Mesothelial cell of epicardium (in vitro differentiated cells): ENCODE data around the gene CYP11A1. TPM values are rescaled to one million over a fixed set of nuclear protein-coding genes. Genes with fewer than 3 reads are reported as not detected.
A peak's percentile ranks its signal among the peaks of the same experiment; 100 is the strongest.

ENCODE experiments used
- DNase-seq, 2 experiments: peaks; one replicate each; pipeline ENCODE4 v3.0.0; 2021; ENCODE audit warnings: low spot score in 2 of 2; ENCODE audit not compliant: unreplicated experiment in 2 of 2
- H3K27ac Mint-ChIP-seq: 2 replicates; pipeline ENCODE4 v1.8.0; 2021; ENCODE audit warnings: mixed read lengths
- H3K27me3 Mint-ChIP-seq: 2 replicates; pipeline ENCODE4 v1.8.0; 2021; ENCODE audit warnings: low read depth, mixed read lengths
- H3K36me3 Mint-ChIP-seq: 2 replicates; pipeline ENCODE4 v1.8.0; 2021; ENCODE audit warnings: mixed read lengths
- H3K4me1 Mint-ChIP-seq: 2 replicates; pipeline ENCODE4 v1.8.0; 2021; ENCODE audit warnings: mixed read lengths
- H3K4me3 Mint-ChIP-seq: 2 replicates; pipeline ENCODE4 v1.8.0; 2021; ENCODE audit warnings: mild to moderate bottlenecking, moderate library complexity, mixed read lengths
- H3K9me3 Mint-ChIP-seq: 2 replicates; pipeline ENCODE4 v1.8.0; 2021; ENCODE audit warnings: mixed read lengths
- CTCF ChIP-seq: fragments of 200-600 bp; sonication (generic); IDR thresholded peaks from one replicate; pipeline ENCODE4 v1.5.0; 2021; ENCODE audit warnings: antibody characterized with exemption; ENCODE audit not compliant: unreplicated experiment
- total RNA-seq: library from RNA; stranded (reverse); gene quantifications from 3 replicates; pipeline ENCODE4 v1.2.1, GENCODE V29; 2021

CYP11A1 gene
- total RNA-seq, 1 donor from 2014 or later: 7.0 TPM

GRCh38 chr15:74396146-74396438, 28.6 kb upstream of the CYP11A1 start:
- no peaks in the 10 kb centered on the region for H3K9me3 Mint-ChIP-seq
- no peak overlapping the region for H3K4me3 Mint-ChIP-seq
- TF ChIP-seq CTCF: no peak
- H3K4me1 Mint-ChIP-seq: peaks cover 25% of the 10 kb centered on the region
- no peaks in the 10 kb centered on the region for H3K36me3 Mint-ChIP-seq
- DNase-seq: no peak
- no peaks in the 10 kb centered on the region for H3K27me3 Mint-ChIP-seq
- H3K27ac Mint-ChIP-seq: no peak overlapping the region

GRCh38 chr15:74395319-74396145, 28.1 kb upstream of the CYP11A1 start:
- DNase-seq: no peak
- H3K27ac Mint-ChIP-seq: no peak overlapping the region
- peaks cover 27% of the 10 kb centered on the region for H3K4me1 Mint-ChIP-seq
- TF ChIP-seq CTCF: no peak
- H3K36me3 Mint-ChIP-seq: no peaks in the 10 kb centered on the region
- H3K4me3 Mint-ChIP-seq: no peak overlapping the region
- no peaks in the 10 kb centered on the region for H3K27me3 Mint-ChIP-seq
- H3K9me3 Mint-ChIP-seq: no peaks in the 10 kb centered on the region

DNA sequence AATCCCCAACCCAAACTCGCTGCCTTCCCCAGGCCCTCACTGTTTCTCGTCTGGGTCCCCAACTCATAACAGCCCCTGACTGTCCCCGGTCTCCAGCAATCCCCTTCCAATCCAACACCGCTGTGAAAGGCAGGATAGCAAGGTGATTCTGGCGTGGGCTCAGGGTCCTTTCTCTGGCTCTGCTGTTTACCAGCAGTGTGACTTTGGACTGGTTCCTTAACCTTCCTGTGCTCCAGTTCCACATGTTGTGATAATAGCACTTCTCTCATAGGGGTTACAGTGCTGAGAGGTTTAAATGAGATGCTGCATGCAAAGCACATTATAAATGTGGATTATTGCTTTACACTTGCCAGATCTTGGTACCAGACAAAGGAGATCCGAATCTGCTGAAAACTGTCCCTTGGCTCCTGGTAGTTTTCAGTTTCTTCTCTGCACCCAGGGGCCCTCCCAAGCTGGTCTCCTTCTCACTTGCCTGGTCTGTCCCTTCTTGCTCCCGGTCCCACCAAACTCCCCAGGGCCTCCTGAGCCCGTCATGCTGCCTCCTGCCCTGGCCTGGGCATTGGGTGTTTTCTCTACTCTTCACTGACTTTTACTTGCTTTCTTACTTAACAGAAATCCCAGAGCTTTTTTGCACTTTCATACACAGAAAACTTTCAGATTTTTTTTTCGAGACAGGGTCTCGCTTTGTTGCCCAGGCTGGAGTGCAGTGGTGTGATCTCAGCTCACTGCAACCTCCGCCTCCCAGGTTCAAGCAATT, 26.8 kb upstream of the CYP11A1 start:
- Mint-ChIP-seq H3K36me3 (no peaks in the 10 kb centered on the region), H3K27ac (no peak overlapping the region), H3K9me3 (no peaks in the 10 kb centered on the region), H3K4me3 (no peak overlapping the region), H3K27me3 (no peaks in the 10 kb centered on the region), H3K4me1 (peaks cover 32% of the 10 kb centered on the region)
- no peak for TF ChIP-seq CTCF
- no peak for DNase-seq

DNA sequence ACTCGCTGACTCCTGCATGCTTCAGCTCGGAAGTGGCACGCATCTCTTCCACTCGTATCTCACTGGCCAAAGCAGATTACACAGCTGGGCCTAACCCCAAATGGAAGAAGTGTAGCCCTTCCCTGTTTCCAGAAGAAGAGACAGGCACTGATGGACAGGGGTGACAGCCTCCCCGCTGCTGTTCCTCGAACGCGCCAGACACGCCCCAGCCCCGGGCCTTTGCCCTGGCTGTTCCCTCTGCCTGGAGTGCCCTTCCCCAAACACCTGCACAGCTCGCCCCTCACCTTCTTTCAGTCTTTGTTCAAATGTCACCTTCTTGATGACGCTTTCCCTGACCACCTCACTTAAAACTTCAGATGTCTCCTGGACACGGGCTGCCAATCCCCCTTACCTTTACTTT, 26.0 kb upstream of the CYP11A1 start:
- no peak for DNase-seq
- Mint-ChIP-seq H3K9me3 (no peaks in the 10 kb centered on the region), H3K4me1 (peaks cover 40% of the 10 kb centered on the region), H3K4me3 (no peak overlapping the region), H3K27me3 (no peaks in the 10 kb centered on the region), H3K36me3 (no peaks in the 10 kb centered on the region), H3K27ac (no peak overlapping the region)
- TF ChIP-seq CTCF: no peak

DNA sequence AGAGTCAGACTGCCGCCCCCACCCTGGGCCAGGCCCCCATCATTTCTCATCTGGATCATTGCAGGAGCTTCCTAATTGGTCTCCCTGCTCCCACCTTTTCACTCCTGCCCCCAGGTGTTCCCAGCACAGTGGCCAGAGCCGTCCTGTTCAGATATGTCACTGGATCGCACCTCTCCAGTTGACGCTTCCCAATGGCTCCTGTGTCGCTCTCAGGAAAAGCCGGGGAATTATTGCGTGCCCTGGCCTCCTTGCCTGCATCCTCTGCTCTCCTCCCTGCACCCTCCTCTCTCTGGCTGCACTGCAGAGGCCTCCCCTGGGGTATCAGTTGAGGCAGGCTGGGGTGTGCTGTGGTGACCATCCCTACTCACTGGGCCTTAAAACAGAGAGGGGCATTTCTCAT, 25.5 kb upstream of the CYP11A1 start:
- H3K9me3 Mint-ChIP-seq: no peaks in the 10 kb centered on the region
- TF ChIP-seq CTCF: no peak
- DNase-seq: no peak
- no peak overlapping the region for H3K4me3 Mint-ChIP-seq
- no peaks in the 10 kb centered on the region for H3K27me3 Mint-ChIP-seq
- peak overlapping the region; percentile 3 for H3K27ac Mint-ChIP-seq
- no peaks in the 10 kb centered on the region for H3K36me3 Mint-ChIP-seq
- H3K4me1 Mint-ChIP-seq: peaks cover 43% of the 10 kb centered on the region
